IMR-90 (cell line): Measurements from ENCODE around the gene PSMG4.

ENCODE experiments used
- CEBPB ChIP-seq: IDR thresholded peaks from 2 replicates; pipeline ENCODE4 v1.6.1; 2012; ENCODE audit warnings: low read depth, low read length, improper control_type of control experiment
- NFE2L2 ChIP-seq: fragments of 150-350 bp; IDR thresholded peaks from 2 replicates; pipeline ENCODE4 v1.6.1; 2016; ENCODE audit warnings: low read depth, mild to moderate bottlenecking, low read length
- POLR2A ChIP-seq: IDR thresholded peaks from 2 replicates; pipeline ENCODE4 v1.6.1; 2012; ENCODE audit warnings: mild to moderate bottlenecking, low read depth, low read length
- RAD21 ChIP-seq: IDR thresholded peaks from 2 replicates; pipeline ENCODE4 v1.6.1; 2012; ENCODE audit warnings: low read length, improper control_type of control experiment
- RCOR1 ChIP-seq: IDR thresholded peaks from 2 replicates; pipeline ENCODE4 v1.6.1; 2012; ENCODE audit warnings: mild to moderate bottlenecking, low read length, improper control_type of control experiment; ENCODE audit not compliant: insufficient replicate concordance
- TF ChIP-seq, protein P1 (sequence below): conservative IDR thresholded peaks from 2 replicates; pipeline ENCODE4 v1.5.1; 2012; ENCODE audit warnings: mild to moderate bottlenecking, low read depth, low read length, improper control_type of control experiment
- TF ChIP-seq, protein P2 (sequence below): fragments of 150-350 bp; IDR thresholded peaks from 2 replicates; pipeline ENCODE4 v1.6.1; 2017; ENCODE audit warnings: mild to moderate bottlenecking, antibody characterized with exemption, low read length, low read depth
- TF ChIP-seq, protein P3 (sequence below): fragments of 150-350 bp; IDR thresholded peaks from 2 replicates; pipeline ENCODE4 v1.6.1; 2016; ENCODE audit warnings: low read depth, mild to moderate bottlenecking, low read length, moderate library complexity, borderline replicate concordance

DNA sequence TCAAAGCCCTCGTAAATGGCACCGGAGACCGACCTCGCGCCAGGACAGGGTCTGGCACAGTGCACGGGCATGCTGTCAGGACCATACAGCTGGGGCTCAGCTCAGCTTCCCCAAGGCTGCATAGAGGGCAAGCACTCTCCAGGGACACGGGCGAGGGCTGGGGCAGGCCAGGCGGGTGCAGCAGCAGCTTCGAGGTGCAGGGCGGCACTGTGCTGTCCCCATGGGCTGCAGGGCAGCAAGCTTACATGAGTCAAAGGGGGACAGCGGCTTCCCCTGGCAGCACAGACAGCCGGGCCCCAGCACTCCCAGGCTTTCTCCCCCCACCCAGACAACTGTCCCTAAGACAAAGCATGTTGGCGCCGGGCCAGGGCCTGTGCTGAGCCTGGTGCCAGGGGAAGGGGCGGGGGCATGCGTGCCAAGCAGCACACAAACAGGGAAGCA, 25.7 kb downstream of the PSMG4 start:
- TF ChIP-seq, protein P1, sequence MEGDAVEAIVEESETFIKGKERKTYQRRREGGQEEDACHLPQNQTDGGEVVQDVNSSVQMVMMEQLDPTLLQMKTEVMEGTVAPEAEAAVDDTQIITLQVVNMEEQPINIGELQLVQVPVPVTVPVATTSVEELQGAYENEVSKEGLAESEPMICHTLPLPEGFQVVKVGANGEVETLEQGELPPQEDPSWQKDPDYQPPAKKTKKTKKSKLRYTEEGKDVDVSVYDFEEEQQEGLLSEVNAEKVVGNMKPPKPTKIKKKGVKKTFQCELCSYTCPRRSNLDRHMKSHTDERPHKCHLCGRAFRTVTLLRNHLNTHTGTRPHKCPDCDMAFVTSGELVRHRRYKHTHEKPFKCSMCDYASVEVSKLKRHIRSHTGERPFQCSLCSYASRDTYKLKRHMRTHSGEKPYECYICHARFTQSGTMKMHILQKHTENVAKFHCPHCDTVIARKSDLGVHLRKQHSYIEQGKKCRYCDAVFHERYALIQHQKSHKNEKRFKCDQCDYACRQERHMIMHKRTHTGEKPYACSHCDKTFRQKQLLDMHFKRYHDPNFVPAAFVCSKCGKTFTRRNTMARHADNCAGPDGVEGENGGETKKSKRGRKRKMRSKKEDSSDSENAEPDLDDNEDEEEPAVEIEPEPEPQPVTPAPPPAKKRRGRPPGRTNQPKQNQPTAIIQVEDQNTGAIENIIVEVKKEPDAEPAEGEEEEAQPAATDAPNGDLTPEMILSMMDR, result no peak
- TF ChIP-seq POLR2A (no peak), NFE2L2 (no peak), RCOR1 (no peak), RAD21 (no peak), CEBPB (no peak)
- TF ChIP-seq, protein P2, sequence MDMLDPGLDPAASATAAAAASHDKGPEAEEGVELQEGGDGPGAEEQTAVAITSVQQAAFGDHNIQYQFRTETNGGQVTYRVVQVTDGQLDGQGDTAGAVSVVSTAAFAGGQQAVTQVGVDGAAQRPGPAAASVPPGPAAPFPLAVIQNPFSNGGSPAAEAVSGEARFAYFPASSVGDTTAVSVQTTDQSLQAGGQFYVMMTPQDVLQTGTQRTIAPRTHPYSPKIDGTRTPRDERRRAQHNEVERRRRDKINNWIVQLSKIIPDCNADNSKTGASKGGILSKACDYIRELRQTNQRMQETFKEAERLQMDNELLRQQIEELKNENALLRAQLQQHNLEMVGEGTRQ, result no peak
- TF ChIP-seq, protein P3, sequence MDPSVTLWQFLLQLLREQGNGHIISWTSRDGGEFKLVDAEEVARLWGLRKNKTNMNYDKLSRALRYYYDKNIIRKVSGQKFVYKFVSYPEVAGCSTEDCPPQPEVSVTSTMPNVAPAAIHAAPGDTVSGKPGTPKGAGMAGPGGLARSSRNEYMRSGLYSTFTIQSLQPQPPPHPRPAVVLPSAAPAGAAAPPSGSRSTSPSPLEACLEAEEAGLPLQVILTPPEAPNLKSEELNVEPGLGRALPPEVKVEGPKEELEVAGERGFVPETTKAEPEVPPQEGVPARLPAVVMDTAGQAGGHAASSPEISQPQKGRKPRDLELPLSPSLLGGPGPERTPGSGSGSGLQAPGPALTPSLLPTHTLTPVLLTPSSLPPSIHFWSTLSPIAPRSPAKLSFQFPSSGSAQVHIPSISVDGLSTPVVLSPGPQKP, result no peak
